GM21737 (cell line): ENCODE results near the gene CUTC.
"Not testable (repeated sequence)": the region's sequence is repeated elsewhere in the genome, so short reads cannot be mapped to it uniquely, and the experiment has no call there.

Experiments used
- ATAC-seq: cut with Tn5 transposase; IDR thresholded peaks from one replicate; pipeline ENCODE4 v1.9.1; 2021; ENCODE audit warnings: mild to moderate bottlenecking, moderate library complexity; ENCODE audit not compliant: unreplicated experiment

CUTC gene

GRCh38 chr10:99742254-99742653, 10.2 kb downstream of the CUTC start:
- ATAC-seq, result no peak

- ATAC-seq, result no peak
Measured at GRCh38 chr10:99742701-99743100, 10.7 kb downstream of the CUTC start.

GRCh38 chr10:99743841-99744240, 11.8 kb downstream of the CUTC start:
- ATAC-seq, result no peak

- ATAC-seq, result not testable (repeated sequence)
Measured at GRCh38 chr10:99746166-99746565, 14.1 kb downstream of the CUTC start.

GRCh38 chr10:99748823-99749451, 16.9 kb downstream of the CUTC start:
- ATAC-seq, result no peak

GRCh38 chr10:99750641-99751040, 18.6 kb downstream of the CUTC start:
- ATAC-seq, result no peak

- no peak for ATAC-seq
Measured at GRCh38 chr10:99754670-99755069, 22.6 kb downstream of the CUTC start.

GRCh38 chr10:99756159-99756558, 24.1 kb downstream of the CUTC start:
- ATAC-seq, result no peak

- no peak for ATAC-seq
Measured at GRCh38 chr10:99758211-99758891, 26.3 kb downstream of the CUTC start.

- ATAC-seq, result no peak
Measured at GRCh38 chr10:99760321-99760720, 28.3 kb downstream of the CUTC start.

GRCh38 chr10:99761365-99761764, 29.3 kb downstream of the CUTC start:
- no peak for ATAC-seq

GRCh38 chr10:99765672-99766301, 33.8 kb downstream of the CUTC start:
- ATAC-seq, result peak; percentile 17

GRCh38 chr10:99766302-99766681, 34.3 kb downstream of the CUTC start:
- ATAC-seq, result peak; percentile 75

GRCh38 chr10:99767901-99768300, 35.9 kb downstream of the CUTC start:
- no peak for ATAC-seq

GRCh38 chr10:99768556-99768955, 36.5 kb downstream of the CUTC start:
- no peak for ATAC-seq

- no peak for ATAC-seq
Measured at GRCh38 chr10:99769706-99770105, 37.7 kb downstream of the CUTC start.

GRCh38 chr10:99770408-99771045, 38.5 kb downstream of the CUTC start:
- no peak for ATAC-seq

GRCh38 chr10:99775850-99776249, 43.8 kb downstream of the CUTC start:
- ATAC-seq, result no peak

- ATAC-seq, result no peak
Measured at GRCh38 chr10:99777918-99778714, 46.1 kb downstream of the CUTC start.

GRCh38 chr10:99779335-99779734, 47.3 kb downstream of the CUTC start:
- ATAC-seq, result no peak
